ENCODE measurements around the gene USP49.

The USP49 gene

DNA sequence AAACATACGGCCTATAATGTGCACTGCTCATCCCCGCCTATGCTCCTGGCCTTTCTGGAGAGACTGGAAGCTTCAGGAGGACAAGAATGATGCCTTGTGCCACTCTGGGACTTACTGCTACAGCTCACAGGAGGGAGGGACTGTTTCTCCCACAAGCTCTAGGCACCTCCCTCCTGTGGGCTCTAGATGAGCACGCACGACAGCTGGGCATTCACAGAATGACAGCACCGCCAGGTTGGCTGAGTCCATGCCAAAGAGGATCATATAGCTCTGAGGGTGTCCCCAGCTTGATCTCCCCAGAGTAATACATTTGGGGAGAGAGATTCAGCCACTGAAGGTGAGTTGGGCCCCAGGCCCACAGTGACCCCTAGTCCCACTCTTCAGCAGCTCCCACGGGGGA lies 137.9 kb downstream of the USP49 start:
- no peak for DNase-seq (ENCODE audit: low spot score)

GRCh38 chr6:41756354-41756753 lies 138.8 kb downstream of the USP49 start:
- DNase-seq (ENCODE audit: low spot score): no peak

GRCh38 chr6:41755895-41756294 lies 139.3 kb downstream of the USP49 start:
- no peak for DNase-seq (ENCODE audit: low spot score)

DNA sequence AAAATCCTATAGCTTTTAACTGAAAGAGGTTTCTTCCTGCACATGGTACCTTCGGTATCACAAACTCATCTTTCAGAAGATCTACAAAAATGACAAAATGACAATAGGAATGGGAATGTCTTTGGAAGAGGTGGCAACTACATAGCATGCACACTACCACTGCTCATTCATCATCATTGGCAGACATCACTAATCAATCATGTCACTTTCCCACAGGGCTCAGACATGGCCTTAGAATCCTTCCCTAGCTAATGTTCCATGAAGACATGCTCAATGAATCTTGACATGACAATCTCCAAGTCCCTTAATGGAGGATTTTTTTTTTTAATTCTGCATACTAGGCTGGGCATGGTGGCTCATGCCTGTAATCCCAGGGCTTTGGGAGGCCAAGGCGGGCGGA lies 144.8 kb downstream of the USP49 start:
- no peak for DNase-seq (ENCODE audit: low spot score)

DNA sequence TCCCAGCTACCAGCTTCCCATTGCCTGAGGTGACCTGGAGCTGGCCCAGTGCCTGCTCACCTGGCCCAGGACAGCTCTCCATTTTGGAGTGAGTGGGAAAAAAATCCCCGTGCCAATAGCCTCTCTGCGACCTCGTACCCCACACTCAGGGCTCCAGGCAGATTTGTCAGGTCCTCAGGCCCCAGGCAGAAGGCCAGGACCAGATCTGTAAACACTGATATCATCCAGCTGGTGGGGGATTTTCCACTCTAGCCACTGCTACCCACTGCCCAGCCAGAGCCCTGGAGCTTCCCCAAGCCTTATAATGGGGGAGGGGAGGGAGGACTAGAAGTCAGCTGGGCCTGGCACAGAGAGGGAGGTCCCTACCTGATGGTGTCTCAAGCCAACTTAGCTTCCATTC lies 146.6 kb downstream of the USP49 start:
- DNase-seq (ENCODE audit: low spot score): no peak

GRCh38 chr6:41748102-41748477 lies 147.1 kb downstream of the USP49 start:
- no peak for DNase-seq (ENCODE audit: low spot score)

DNA sequence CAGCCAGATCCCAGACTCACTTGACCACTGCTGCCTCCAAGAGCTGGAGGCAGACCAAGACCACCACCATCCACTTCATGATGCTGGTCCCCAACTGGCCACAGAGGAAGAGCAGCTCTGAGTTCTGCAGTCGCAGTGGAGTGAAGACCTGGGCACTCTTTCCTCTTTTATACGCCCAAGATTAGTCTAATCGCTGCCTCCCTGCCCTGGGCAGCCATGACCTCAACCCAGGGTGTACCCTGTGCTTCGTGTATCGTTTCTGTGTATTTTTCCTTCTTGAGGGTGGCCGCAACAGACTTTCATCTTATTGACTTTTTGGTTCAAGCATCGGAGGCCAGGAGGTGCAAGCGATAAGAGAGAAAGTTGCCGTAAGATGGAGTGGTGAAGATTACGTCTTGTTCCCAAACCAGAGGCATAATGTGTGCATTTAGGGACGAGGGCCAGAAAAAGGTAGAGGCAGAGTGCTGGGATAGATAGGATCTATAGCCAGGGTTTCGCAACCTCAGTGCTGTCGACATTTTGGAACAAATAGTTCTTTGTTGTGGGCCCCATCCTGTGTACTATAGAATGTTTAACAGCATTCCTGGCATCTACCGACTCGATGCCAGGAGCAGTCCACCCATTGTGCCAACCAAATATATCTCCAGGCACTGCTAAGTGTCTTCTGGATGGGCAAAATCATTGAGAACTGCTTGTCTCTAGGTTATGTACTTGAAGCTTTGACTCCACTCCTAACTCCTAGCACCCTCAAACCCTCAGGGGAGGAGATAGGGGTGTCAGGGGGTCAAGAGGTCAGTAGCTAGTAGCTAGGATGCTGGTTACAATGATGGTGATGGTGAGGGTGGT lies 147.7 kb downstream of the USP49 start, which contains the start of gene PGC:
Gene PGC, minus strand, starts transcription at position 142 of the 846 bp plus-strand sequence. Its CDS starts 63 bp downstream, at position 79.
- DNase-seq (ENCODE audit: low spot score): no peak

- DNase-seq (ENCODE audit: low spot score): no peak
These were observed 149.1 kb downstream of the USP49 start for GRCh38 chr6:41746107-41746506.

- DNase-seq (ENCODE audit: low spot score): no peak
These were observed 150.9 kb downstream of the USP49 start for GRCh38 chr6:41744236-41744787.

DNA sequence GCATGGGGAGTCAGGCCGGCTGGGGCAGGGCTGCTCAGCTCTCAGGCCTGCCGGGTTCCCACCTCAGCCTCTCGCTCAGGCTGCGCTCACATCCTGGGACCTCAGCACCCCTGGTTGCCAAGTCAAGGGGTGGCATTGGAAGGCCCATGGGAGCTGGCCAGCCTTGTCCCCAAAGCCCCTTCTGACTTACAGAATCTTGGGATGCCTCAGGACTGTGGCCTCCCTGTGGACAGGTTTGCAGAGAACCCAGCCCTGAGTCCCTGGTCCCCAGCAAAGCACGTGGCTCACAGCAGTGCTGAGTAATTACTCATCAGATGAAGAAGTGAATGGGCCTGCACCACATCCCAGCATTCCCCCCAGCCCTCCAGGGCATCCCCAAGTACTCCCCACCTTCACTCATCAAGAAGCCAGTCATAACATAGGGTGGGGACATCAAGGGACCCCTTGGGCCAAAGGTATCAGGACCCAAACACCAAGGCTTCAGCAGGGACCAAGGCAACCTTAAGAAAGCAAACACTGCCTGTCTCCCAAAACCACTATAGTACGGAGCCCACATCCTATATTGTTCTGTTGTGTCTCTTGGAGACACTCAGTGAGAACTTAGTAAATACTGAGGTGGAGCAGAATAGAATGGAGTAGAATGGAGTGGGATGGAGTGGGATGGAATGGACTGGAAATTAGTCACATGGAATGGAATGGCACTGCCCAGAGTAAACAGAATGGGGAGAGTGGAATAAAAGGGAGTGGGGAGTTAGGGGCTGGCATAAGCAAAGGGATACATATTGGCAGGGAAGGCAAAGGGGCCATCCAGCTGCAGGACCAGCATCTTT lies 151.6 kb downstream of the USP49 start:
- DNase-seq (ENCODE audit: low spot score): no peak

DNA sequence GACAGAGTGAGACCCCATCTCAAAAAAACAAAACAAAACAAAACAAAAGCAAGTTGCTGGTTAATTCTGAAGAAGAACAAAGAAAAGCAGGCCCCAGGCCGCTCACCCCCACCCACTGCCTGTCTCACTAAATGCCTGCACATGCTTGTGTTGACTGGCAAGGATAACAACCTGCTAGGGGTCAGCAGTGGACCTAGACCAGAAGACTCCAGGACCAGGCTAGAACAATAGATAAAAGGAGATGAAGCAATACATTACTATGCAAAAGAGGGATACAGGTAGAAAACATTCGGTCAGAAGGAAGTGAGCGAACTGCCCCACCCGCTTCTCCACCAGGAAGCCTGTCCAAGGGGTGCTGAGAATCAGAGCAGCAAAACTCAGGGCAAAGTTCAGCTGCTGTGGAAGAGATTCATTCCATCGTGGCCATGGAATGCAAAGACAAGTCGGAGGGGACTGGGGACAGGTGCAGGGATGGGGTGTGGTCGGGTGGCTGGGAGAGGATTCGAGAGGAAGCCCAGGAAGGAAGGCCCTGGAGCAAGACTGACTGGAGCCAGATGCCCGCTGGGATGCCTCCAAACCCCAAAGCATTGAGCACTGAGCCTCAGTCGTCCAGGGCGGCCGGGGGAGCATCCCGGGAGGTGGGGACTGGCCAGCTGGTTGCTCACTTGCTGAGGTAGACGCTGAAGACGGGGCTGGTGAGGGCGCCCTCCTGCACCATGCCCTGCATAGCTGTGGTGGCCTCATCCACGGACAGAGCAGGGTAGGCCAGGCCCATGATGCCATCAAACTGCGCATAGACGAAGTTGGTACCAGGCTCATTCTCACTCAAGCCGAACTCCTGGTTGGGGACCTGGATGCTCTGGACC lies 153.3 kb downstream of the USP49 start:
- no peak for DNase-seq (ENCODE audit: low spot score)

- no peak for DNase-seq (ENCODE audit: low spot score)
These were observed 154.6 kb downstream of the USP49 start for GRCh38 chr6:41740366-41741162.

Measured in kidney capillary endothelial cell (primary cell).